A673 (cell line): Measurements from ENCODE around the gene STPG3. TPM values are rescaled to one million over a fixed set of nuclear protein-coding genes. Genes with fewer than 3 reads are reported as not detected.
A peak's percentile ranks its signal among the peaks of the same experiment; 100 is the strongest.

Source experiments
- BruUV-seq: library from RNA; stranded (reverse); fragments of 400-500 nt; replicated peaks from 2 replicates; lab custom pipeline; 2021; lab: Mats Ljungman, UMichigan
- CTCF ChIA-PET: fragments of 300-600 bp; sonication (Branson Sonifier 250); formaldehyde crosslinking; loops from one replicate; lab custom pipeline; 2022; ENCODE audit warnings: antibody characterized with exemption; lab: Charles Lee
- POLR2A ChIA-PET: fragments of 300-600 bp; sonication (Branson Sonifier 250); formaldehyde crosslinking; loops from one replicate; lab custom pipeline; 2022; ENCODE audit warnings: antibody characterized with exemption; ENCODE audit not compliant: low non-redundant PET; lab: Charles Lee
- DNase-seq: peaks from one replicate; pipeline ENCODE4 v3.0.0-alpha.2; 2015; ENCODE audit warnings: low spot score
- H3K27ac ChIP-seq: fragments of 200-600 bp; sonication (generic); 2 replicates; pipeline ENCODE4 v1.5.1; 2016; ENCODE audit warnings: mixed run types, low read depth, mild to moderate bottlenecking, mixed read lengths, antibody characterized with exemption, low read length; ENCODE audit not compliant: poor library complexity, severe bottlenecking
- H3K27me3 ChIP-seq: fragments of 200-600 bp; sonication (generic); replicated peaks from 2 replicates; pipeline ENCODE4 v1.6.1; 2017; ENCODE audit warnings: mixed run types, low read depth, mild to moderate bottlenecking, mixed read lengths, antibody characterized with exemption, low read length; ENCODE audit not compliant: insufficient read depth, poor library complexity
- H3K36me3 ChIP-seq: fragments of 200-600 bp; sonication (generic); 2 replicates; pipeline ENCODE4 v1.6.1; 2016; ENCODE audit warnings: mixed run types, mild to moderate bottlenecking, mixed read lengths, antibody characterized with exemption, low read length; ENCODE audit not compliant: insufficient read depth, poor library complexity, severe bottlenecking
- H3K4me1 ChIP-seq: fragments of 200-600 bp; sonication (generic); 2 replicates; pipeline ENCODE4 v1.6.1; 2017; ENCODE audit warnings: mixed run types, mild to moderate bottlenecking, mixed read lengths, antibody characterized with exemption, low read length; ENCODE audit not compliant: insufficient read depth, poor library complexity, severe bottlenecking
- H3K4me3 ChIP-seq: fragments of 200-600 bp; sonication (generic); 2 replicates; pipeline ENCODE4 v1.5.1; 2016; ENCODE audit warnings: low read depth, mixed run types, mild to moderate bottlenecking, mixed read lengths, low read length; ENCODE audit not compliant: poor library complexity, severe bottlenecking
- H3K9me3 ChIP-seq: fragments of 200-600 bp; sonication (generic); 2 replicates; pipeline ENCODE4 v1.6.1; 2016; ENCODE audit warnings: mixed run types, low read depth, mild to moderate bottlenecking, mixed read lengths, antibody characterized with exemption, low read length; ENCODE audit not compliant: poor library complexity, severe bottlenecking
- EZH2 ChIP-seq: fragments of 200-600 bp; sonication (generic); IDR thresholded peaks from 2 replicates; pipeline ENCODE4 v1.6.1; 2017; ENCODE audit warnings: borderline replicate concordance, low read depth, mild to moderate bottlenecking, mixed read lengths, antibody characterized with exemption, low read length; ENCODE audit not compliant: poor library complexity, severe bottlenecking
- intact Hi-C: fragments of 100-400 bp; cut with micrococcal nuclease; formaldehyde crosslinking; loops from one replicate; pipeline ENCODE4 v1.10.0; 2022; ENCODE audit not compliant: unreplicated experiment
- total RNA-seq: library from RNA; stranded (reverse); gene quantifications from 2 replicates; pipeline ENCODE4 v1.2.3, GENCODE V29; 2021
- TF ChIP-seq, protein P1 (sequence below): fragments of 300-800, 200-600 bp; sonication (generic); conservative IDR thresholded peaks from 2 replicates; pipeline ENCODE4 v1.5.1; 2017; ENCODE audit warnings: low read depth, mild to moderate bottlenecking, antibody characterized with exemption, low read length, moderate library complexity, mixed read lengths

The STPG3 gene
- total RNA-seq, 1 experiment from 2014 or later: not detected

DNA sequence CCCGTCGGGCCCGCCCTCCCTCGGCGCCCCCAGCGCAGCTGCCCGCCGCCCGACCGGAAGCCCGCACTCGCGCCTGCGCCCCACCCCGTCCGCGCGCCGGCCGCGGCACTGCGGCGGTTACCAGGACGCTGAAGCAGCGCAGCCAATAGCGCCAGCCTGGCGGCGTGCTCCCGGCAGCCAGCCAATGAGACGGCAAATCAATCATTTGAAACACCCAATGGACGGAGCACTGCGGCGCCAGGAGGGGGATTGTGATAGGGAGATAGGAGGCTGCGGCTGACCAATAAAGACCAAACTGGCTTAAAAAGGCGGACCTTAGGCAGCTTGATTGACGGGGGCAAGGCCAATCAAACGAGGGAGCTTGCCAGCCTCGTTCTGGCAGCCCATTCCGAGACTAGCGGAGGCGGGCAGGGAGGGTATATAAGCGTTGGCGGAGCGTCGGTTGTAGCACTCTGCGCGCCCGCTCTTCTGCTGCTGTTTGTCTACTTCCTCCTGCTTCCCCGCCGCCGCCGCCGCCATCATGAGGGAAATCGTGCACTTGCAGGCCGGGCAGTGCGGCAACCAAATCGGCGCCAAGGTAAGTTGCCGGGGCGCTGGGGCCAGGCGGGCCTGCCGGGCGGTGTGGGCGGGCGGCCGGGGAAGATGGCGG is 10.1 kb upstream of the STPG3 start, which contains the start of gene TUBB4B:
Gene TUBB4B, plus strand, starts transcription at position 447 of the 649 bp plus-strand sequence. Its CDS starts 74 bp downstream, at position 521.
- intact Hi-C loops: loop anchor here (2.0 kb wide), 1 partner anchor 40 kb away; the partner anchor contains the start of gene TPRN
- Histone ChIP-seq H3K36me3 (peaks cover 24% of the 10 kb centered on the region), H3K4me1 (peaks cover 44% of the 10 kb centered on the region), H3K27ac (peak within 1 kb of the TSS; percentile 98), H3K27me3 (no peaks in the 10 kb centered on the region), H3K9me3 (no peaks in the 10 kb centered on the region), H3K4me3 (peak within 1 kb of the TSS; percentile 97)
- BruUV-seq: no TSS peak
- TF ChIP-seq, protein P1, sequence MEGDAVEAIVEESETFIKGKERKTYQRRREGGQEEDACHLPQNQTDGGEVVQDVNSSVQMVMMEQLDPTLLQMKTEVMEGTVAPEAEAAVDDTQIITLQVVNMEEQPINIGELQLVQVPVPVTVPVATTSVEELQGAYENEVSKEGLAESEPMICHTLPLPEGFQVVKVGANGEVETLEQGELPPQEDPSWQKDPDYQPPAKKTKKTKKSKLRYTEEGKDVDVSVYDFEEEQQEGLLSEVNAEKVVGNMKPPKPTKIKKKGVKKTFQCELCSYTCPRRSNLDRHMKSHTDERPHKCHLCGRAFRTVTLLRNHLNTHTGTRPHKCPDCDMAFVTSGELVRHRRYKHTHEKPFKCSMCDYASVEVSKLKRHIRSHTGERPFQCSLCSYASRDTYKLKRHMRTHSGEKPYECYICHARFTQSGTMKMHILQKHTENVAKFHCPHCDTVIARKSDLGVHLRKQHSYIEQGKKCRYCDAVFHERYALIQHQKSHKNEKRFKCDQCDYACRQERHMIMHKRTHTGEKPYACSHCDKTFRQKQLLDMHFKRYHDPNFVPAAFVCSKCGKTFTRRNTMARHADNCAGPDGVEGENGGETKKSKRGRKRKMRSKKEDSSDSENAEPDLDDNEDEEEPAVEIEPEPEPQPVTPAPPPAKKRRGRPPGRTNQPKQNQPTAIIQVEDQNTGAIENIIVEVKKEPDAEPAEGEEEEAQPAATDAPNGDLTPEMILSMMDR: no peak
- TF ChIP-seq EZH2: no peak
- peak; percentile 100 for DNase-seq
- CTCF ChIA-PET: interaction anchor here (0.5 to 0.6 kb wide), 2 partner anchors 90 to 441 kb away, joined by 13 to 15 read pairs; no protein-coding TSS in a partner anchor
- POLR2A ChIA-PET: interaction anchor here (0.6 to 1.2 kb wide), 6 partner anchors 14 to 347 kb away, joined by 3 to 16 read pairs (median 4); partner anchors contain the start of genes NELFB and RNF224

DNA sequence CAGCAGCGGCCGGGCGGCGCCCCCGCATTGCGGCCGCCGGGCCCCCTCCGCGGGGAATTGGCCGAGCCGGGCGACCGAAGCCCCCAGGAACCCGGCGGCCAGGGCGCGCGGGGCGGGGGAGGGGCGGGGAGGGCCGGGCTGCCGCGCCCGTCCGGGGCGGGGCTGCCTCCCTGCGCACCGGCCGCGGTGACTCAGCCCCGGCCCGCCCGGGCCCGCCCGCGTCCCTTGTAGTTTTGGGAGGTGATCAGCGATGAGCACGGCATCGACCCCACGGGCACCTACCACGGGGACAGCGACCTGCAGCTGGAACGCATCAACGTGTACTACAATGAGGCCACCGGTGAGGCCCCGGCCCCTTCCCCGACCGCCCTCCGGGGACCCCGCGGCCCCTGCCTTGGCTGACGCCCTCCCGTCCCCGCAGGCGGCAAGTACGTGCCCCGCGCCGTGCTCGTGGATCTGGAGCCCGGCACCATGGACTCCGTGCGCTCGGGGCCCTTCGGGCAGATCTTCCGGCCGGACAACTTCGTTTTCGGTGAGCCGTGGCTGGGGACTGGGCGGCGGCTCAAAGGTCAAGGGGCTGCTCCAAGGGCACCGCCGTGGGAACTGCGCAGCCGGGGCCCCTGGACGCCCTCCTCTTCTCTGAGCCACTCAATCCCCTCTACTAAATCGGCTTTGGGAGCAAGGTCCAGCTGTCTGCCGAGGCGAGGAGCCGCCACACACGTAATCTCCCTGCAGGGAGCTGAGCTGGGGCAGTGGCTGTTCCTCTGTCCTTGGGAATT is 9.4 kb upstream of the STPG3 start:
- ChIA-PET CTCF (no interaction called here), POLR2A (interaction anchor here (0.6 to 0.9 kb wide), 2 partner anchors 13 to 171 kb away, joined by 3 to 4 read pairs; partner anchors contain the start of genes NELFB and SAPCD2)
- peak overlapping the region; percentile 88 for H3K27ac ChIP-seq
- intact Hi-C loops: loop anchor here (2.0 kb wide), 1 partner anchor 41 kb away; the partner anchor contains the start of gene TPRN
- H3K4me3 ChIP-seq: peak overlapping the region; percentile 97
- H3K9me3 ChIP-seq: no peaks in the 10 kb centered on the region
- no TSS peak for BruUV-seq
- H3K36me3 ChIP-seq: peaks cover 24% of the 10 kb centered on the region
- H3K4me1 ChIP-seq: peaks cover 41% of the 10 kb centered on the region
- DNase-seq: no peak
- TF ChIP-seq, protein P1: no peak
- TF ChIP-seq EZH2: no peak
- no peaks in the 10 kb centered on the region for H3K27me3 ChIP-seq
